PC-3 (cell line): ENCODE data around the gene DHFR.

Experiments
- CTCF ChIP-seq: fragments of 300-600 bp; sonication (generic); conservative IDR thresholded peaks from 2 replicates; pipeline ENCODE4 v1.5.1; 2017; ENCODE audit warnings: antibody characterized with exemption, low read depth, mild to moderate bottlenecking, low read length
- EZH2phosphoT487 ChIP-seq: fragments of 300-600 bp; sonication (generic); IDR thresholded peaks from 2 replicates; pipeline ENCODE4 v1.6.1; 2018; ENCODE audit warnings: mild to moderate bottlenecking, antibody characterized with exemption, low read length, borderline replicate concordance

GRCh38 chr5:80615266-80615914, 39.4 kb downstream of the DHFR start:
- TF ChIP-seq CTCF, result no peak
- TF ChIP-seq EZH2phosphoT487, result no peak
